H1 (cell line): ENCODE data around the gene BIRC5. TPM values are rescaled to one million over a fixed set of nuclear protein-coding genes. Genes with fewer than 3 reads are reported as not detected.

ENCODE experiments used
- CTCF ChIA-PET: fragments of 300-600 bp; sonication (Branson Sonifier 250); formaldehyde crosslinking; loops from one replicate; lab custom pipeline; 2021; ENCODE audit not compliant: partially characterized antibody; lab: Charles Lee
- POLR2A ChIA-PET: fragments of 300-600 bp; sonication (Branson Sonifier 250); formaldehyde crosslinking; loops from one replicate; lab custom pipeline; 2021; ENCODE audit warnings: inconsistent platforms; ENCODE audit not compliant: partially characterized antibody; lab: Charles Lee
- DNase-seq, 2 experiments: peaks; one replicate each; pipeline versions ENCODE4 v3.0.0 to v3.0.0-alpha.2; 2010 to 2022; ENCODE audit warnings: low spot score in 2 of 2, low read depth in 1 of 2, mixed read lengths in 1 of 2
- FAIRE-seq: peaks from 2 replicates; lab custom pipeline; 2011; peaks lifted over from hg19 to GRCh38; lab: Jason Lieb, UNC
- H2AFZ ChIP-seq: 2 replicates; pipeline ENCODE4 v1.8.1; 2012; ENCODE audit warnings: low read length, inconsistent platforms
- H2AK5ac ChIP-seq: 2 replicates; pipeline ENCODE4 v1.6.1; 2013; ENCODE audit warnings: low read depth, low read length
- H2BK120ac ChIP-seq: replicated peaks from 2 replicates; pipeline ENCODE3; 2013; ENCODE audit warnings: low read depth, low read length, inconsistent platforms
- H2BK12ac ChIP-seq: 2 replicates; pipeline ENCODE4 v1.6.1; 2013; ENCODE audit warnings: low read depth, low read length
- H2BK15ac ChIP-seq: 2 replicates; pipeline ENCODE4 v1.6.1; 2013; ENCODE audit warnings: low read length
- H2BK20ac ChIP-seq: 2 replicates; pipeline ENCODE4 v1.6.1; 2013; ENCODE audit warnings: low read length
- H2BK5ac ChIP-seq: 2 replicates; pipeline ENCODE4 v1.6.1; 2013; ENCODE audit warnings: low read depth, low read length
- H3K14ac ChIP-seq: 2 replicates; pipeline ENCODE4 v1.6.1; 2013; ENCODE audit warnings: inconsistent platforms; ENCODE audit not compliant: insufficient read length
- H3K18ac ChIP-seq: 2 replicates; pipeline ENCODE4 v1.6.1; 2013; ENCODE audit warnings: low read length; ENCODE audit errors: extremely low read depth
- H3K23ac ChIP-seq: 2 replicates; pipeline ENCODE4 v1.6.1; 2013; ENCODE audit warnings: inconsistent platforms; ENCODE audit not compliant: insufficient read length
- H3K23me2 ChIP-seq: 2 replicates; pipeline ENCODE4 v1.6.1; 2013; ENCODE audit warnings: low read depth, low read length
- H3K27ac ChIP-seq: 2 replicates; pipeline ENCODE4 v1.6.1; 2011; ENCODE audit warnings: low read depth, low read length, inconsistent platforms
- H3K27me3 ChIP-seq, 4 experiments: replicated peaks in 1 of 4; 1 replicate in 1 of 4; 2 replicates in 3 of 4; pipeline versions ENCODE4 v1.6.1 to v1.8.1; 2011 to 2013; ENCODE audit warnings: low read length in 3 of 4, mild to moderate bottlenecking in 3 of 4, inconsistent platforms in 2 of 4, mixed read lengths in 2 of 4, moderate library complexity in 1 of 4; ENCODE audit not compliant: control insufficient read depth in 3 of 4, insufficient read depth in 3 of 4; ENCODE audit errors: extremely low read depth in 1 of 4
- H3K36me3 ChIP-seq, 4 experiments: 2 replicates each; pipeline versions ENCODE4 v1.6.1 to v1.8.1; 2011 to 2013; ENCODE audit warnings: mild to moderate bottlenecking in 4 of 4, low read length in 3 of 4, moderate library complexity in 2 of 4, control low read depth in 1 of 4, inconsistent platforms in 1 of 4; ENCODE audit not compliant: insufficient read depth in 4 of 4, control insufficient read depth in 2 of 4
- H3K4ac ChIP-seq: replicated peaks from 2 replicates; pipeline ENCODE3; 2013; ENCODE audit warnings: low read length, low read depth, mixed read lengths, inconsistent platforms; ENCODE audit not compliant: insufficient read length
- H3K4me1 ChIP-seq, 4 experiments: replicated peaks in 1 of 4; 1 replicate in 1 of 4; 2 replicates in 3 of 4; pipeline versions ENCODE4 v1.6.1 to v1.8.1; 2011 to 2013; ENCODE audit warnings: low read length in 3 of 4, inconsistent platforms in 2 of 4, mixed read lengths in 1 of 4; ENCODE audit not compliant: insufficient read depth in 4 of 4, control insufficient read depth in 3 of 4
- H3K4me2 ChIP-seq, 2 experiments: 2 replicates each; pipeline versions ENCODE4 v1.6.1 to v1.8.1; 2011 to 2013; ENCODE audit warnings: low read depth in 2 of 2, low read length in 2 of 2, control low read depth in 1 of 2, inconsistent platforms in 1 of 2, mild to moderate bottlenecking in 1 of 2; ENCODE audit not compliant: insufficient read depth in 1 of 2
- H3K4me3 ChIP-seq, 4 experiments: fragments of 200-600, 300-600 bp in 1 of 4; sonication (generic), shearing (Covaris generic), sonication (Bioruptor Twin) in 1 of 4; 2 replicates each; pipeline versions ENCODE4 v1.5.1 to v1.8.1; 2011 to 2016; ENCODE audit warnings: low read length in 4 of 4, low read depth in 3 of 4, control low read depth in 2 of 4, inconsistent platforms in 2 of 4, mild to moderate bottlenecking in 2 of 4, mixed read lengths in 1 of 4, moderate library complexity in 1 of 4; ENCODE audit not compliant: insufficient read depth in 2 of 4; ENCODE audit errors: extremely low read depth in 1 of 4
- H3K56ac ChIP-seq: replicated peaks from 2 replicates; pipeline ENCODE3; 2013; ENCODE audit warnings: low read depth, mild to moderate bottlenecking, mixed read lengths, low read length, inconsistent platforms; ENCODE audit not compliant: insufficient read length
- H3K79me1 ChIP-seq: 2 replicates; pipeline ENCODE4 v1.6.1; 2013; ENCODE audit warnings: low read depth, low read length, control low read depth
- H3K79me2 ChIP-seq, 2 experiments: 2 replicates each; pipeline versions ENCODE4 v1.6.1 to v1.8.1; 2012 to 2013; ENCODE audit warnings: low read length in 2 of 2, mild to moderate bottlenecking in 2 of 2, inconsistent platforms in 1 of 2; ENCODE audit not compliant: insufficient read depth in 2 of 2, control insufficient read depth in 1 of 2
- H3K9ac ChIP-seq, 4 experiments: replicated peaks in 1 of 4; 1 replicate in 1 of 4; 2 replicates in 3 of 4; pipeline versions ENCODE4 v1.6.1 to v1.8.1; 2011 to 2013; ENCODE audit warnings: low read depth in 3 of 4, low read length in 3 of 4, control low read depth in 2 of 4, mild to moderate bottlenecking in 2 of 4, moderate library complexity in 2 of 4, inconsistent platforms in 1 of 4; ENCODE audit errors: extremely low read depth in 1 of 4
- H3K9me3 ChIP-seq, 2 experiments: 2 replicates each; pipeline versions ENCODE4 v1.6.1 to v1.8.1; 2012 to 2013; ENCODE audit warnings: mild to moderate bottlenecking in 2 of 2, moderate library complexity in 2 of 2, control low read depth in 1 of 2, inconsistent platforms in 1 of 2, low read depth in 1 of 2, low read length in 1 of 2, mixed read lengths in 1 of 2; ENCODE audit not compliant: insufficient read depth in 2 of 2
- H4K20me1 ChIP-seq, 2 experiments: replicated peaks in 1 of 2; 2 replicates each; pipeline versions ENCODE3 to v1.8.1; 2011 to 2013; ENCODE audit warnings: inconsistent platforms in 2 of 2, low read length in 2 of 2, mild to moderate bottlenecking in 1 of 2; ENCODE audit not compliant: insufficient read depth in 2 of 2, control insufficient read depth in 1 of 2
- H4K5ac ChIP-seq: 2 replicates; pipeline ENCODE4 v1.6.1; 2013; ENCODE audit warnings: low read length, low read depth, mixed read lengths, inconsistent platforms; ENCODE audit not compliant: insufficient read length
- H4K8ac ChIP-seq: 2 replicates; pipeline ENCODE4 v1.8.0; 2013; ENCODE audit warnings: mild to moderate bottlenecking, moderate library complexity, low read length, inconsistent platforms; ENCODE audit not compliant: insufficient read depth; ENCODE audit errors: extremely low read depth
- H4K91ac ChIP-seq: replicated peaks from 2 replicates; pipeline ENCODE3; 2013; ENCODE audit warnings: low read length, mixed read lengths, inconsistent platforms; ENCODE audit not compliant: insufficient read length
- BRCA1 ChIP-seq: IDR thresholded peaks from 2 replicates; pipeline ENCODE4 v1.6.1; 2012; ENCODE audit warnings: low read depth, low read length, improper control_type of control experiment
- EZH2 ChIP-seq: fragments of 200-600 bp; sonication (generic); IDR thresholded peaks from 2 replicates; pipeline ENCODE4 v1.7.1; 2012; ENCODE audit warnings: low read depth, mild to moderate bottlenecking, moderate library complexity, low read length, inconsistent platforms; ENCODE audit not compliant: severe bottlenecking
- MAFK ChIP-seq: IDR thresholded peaks from 2 replicates; pipeline ENCODE4 v1.6.1; 2012; ENCODE audit warnings: low read depth, mild to moderate bottlenecking, improper control_type of control experiment, low read length
- POLR2A ChIP-seq, 2 experiments: IDR thresholded peaks; 1 replicate in 1 of 2; 2 replicates in 1 of 2; pipeline ENCODE4 v1.6.1; 2011; ENCODE audit warnings: low read depth in 2 of 2, low read length in 2 of 2, mild to moderate bottlenecking in 2 of 2; ENCODE audit errors: control extremely low read depth in 1 of 2
- RNF2 ChIP-seq: fragments of 200-900, 300-1000 bp; sonication (generic); IDR thresholded peaks from 2 replicates; pipeline ENCODE4 v1.7.1; 2016; ENCODE audit warnings: borderline replicate concordance, low read depth, mild to moderate bottlenecking, antibody characterized with exemption, low read length; ENCODE audit not compliant: poor library complexity, severe bottlenecking; ENCODE audit errors: missing control alignments
- SAP30 ChIP-seq: fragments of 300-600 bp; sonication (generic); IDR thresholded peaks from 2 replicates; pipeline ENCODE4 v1.7.1; 2012; ENCODE audit warnings: low read length, moderate library complexity, mild to moderate bottlenecking, inconsistent platforms; ENCODE audit not compliant: insufficient read depth, insufficient replicate concordance
- SUZ12 ChIP-seq: fragments of 200-600 bp; sonication (generic); IDR thresholded peaks from 2 replicates; pipeline ENCODE4 v1.6.1; 2012; ENCODE audit warnings: mild to moderate bottlenecking, inconsistent platforms, low read length, moderate library complexity, mixed read lengths
- ZNF274 ChIP-seq: IDR thresholded peaks from 2 replicates; pipeline ENCODE4 v1.7.0; 2012; ENCODE audit warnings: low read length, borderline replicate concordance; ENCODE audit errors: extremely low read depth
- WGBS, 2 experiments: shearing (Covaris generic) in 1 of 2; methylation state at CpG; one replicate each; pipeline versions ENCODE4 v1.1.6 to v1.1.7; 2013 to 2015; ENCODE audit warnings: low lambda C conversion rate in 2 of 2, mixed read lengths in 2 of 2, inconsistent platforms in 1 of 2, low coverage in 1 of 2, missing lambda C conversion rate in 1 of 2; ENCODE audit not compliant: insufficient replicate concordance in 2 of 2, insufficient coverage in 1 of 2, insufficient read length in 1 of 2; ENCODE audit errors: extremely low coverage in 1 of 2, missing lambda C conversion rate in 1 of 2; 5-methylcytosine and 5-hydroxymethylcytosine counted together
- polyA plus RNA-seq, 7 experiments: library from polyadenylated mRNA; depleted of rRNA in 3 of 7; stranded (reverse) in 5 of 7; unstranded in 2 of 7; fragments of >200 nt in 5 of 7; fragments of 200-250 nt in 2 of 7; gene quantifications; 1 replicate in 5 of 7; 2 replicates in 1 of 7; 4 replicates in 1 of 7; pipeline versions ENCODE4 v1.2.1 to v1.2.3, GENCODE V29; 2011 to 2013; ENCODE audit warnings: missing spikeins in 2 of 7, mixed read lengths in 2 of 7
- total RNA-seq: library from RNA; stranded (reverse); fragmentation: NEBNext Ultra II Directional; extraction: Animal tissue kit (Norgen Biotek cat#: 25700); gene quantifications from 2 replicates; pipeline ENCODE4 v1.2.1, GENCODE V29; 2021
- TF ChIP-seq, protein P1 (sequence below), 3 experiments: IDR thresholded peaks; 1 replicate in 2 of 3; 2 replicates in 1 of 3; pipeline versions ENCODE4 v1.5.1 to v1.6.1; 2011; ENCODE audit warnings: low read length in 3 of 3, mild to moderate bottlenecking in 3 of 3, inconsistent platforms in 2 of 3, low read depth in 1 of 3, moderate library complexity in 1 of 3; ENCODE audit not compliant: insufficient read depth in 1 of 3; ENCODE audit errors: control extremely low read depth in 1 of 3
- TF ChIP-seq, protein P2 (sequence below): IDR thresholded peaks from 2 replicates; pipeline ENCODE4 v1.6.1; 2012; ENCODE audit warnings: inconsistent platforms

Gene BIRC5
- total and polyA plus RNA-seq, 2 of the 8 experiments (the other 6 are each of a cell fraction or from before 2014, with no cell fraction given), result 42.2 to 108 TPM

DNA sequence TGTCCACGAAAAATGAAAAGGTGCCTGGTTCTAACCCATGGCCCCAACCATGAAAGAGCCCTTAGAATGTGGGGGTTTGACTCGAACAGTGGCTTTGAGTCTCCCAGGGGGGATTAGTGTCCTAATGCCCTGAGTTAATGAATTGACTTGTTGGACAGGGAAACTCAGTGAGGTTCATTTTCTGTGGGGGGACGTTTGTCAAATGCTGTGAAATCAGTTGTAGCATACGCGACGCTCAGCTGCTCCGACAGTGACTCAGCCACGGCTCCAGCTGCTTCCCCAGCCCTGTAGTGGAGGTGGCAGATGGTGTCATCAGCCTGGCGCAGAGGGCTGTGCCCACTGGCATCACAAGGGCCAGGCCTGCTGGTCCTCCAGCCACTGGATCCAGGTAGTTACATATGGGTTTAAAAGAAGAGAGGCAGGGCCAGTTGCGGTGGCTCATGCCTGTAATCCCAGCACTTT lies 13.4 kb downstream of the BIRC5 start:
- POLR2A ChIA-PET, result interaction anchor here (1.2 to 4.1 kb wide), 7 partner anchors 9 to 58 kb away, joined by 3 to 19 read pairs (median 7); partner anchors contain the start of genes AFMID and TK1
- no peak overlapping the region for H3K9ac ChIP-seq
- TF ChIP-seq SAP30, result no peak
- TF ChIP-seq ZNF274, result no peak
- TF ChIP-seq, protein P1, sequence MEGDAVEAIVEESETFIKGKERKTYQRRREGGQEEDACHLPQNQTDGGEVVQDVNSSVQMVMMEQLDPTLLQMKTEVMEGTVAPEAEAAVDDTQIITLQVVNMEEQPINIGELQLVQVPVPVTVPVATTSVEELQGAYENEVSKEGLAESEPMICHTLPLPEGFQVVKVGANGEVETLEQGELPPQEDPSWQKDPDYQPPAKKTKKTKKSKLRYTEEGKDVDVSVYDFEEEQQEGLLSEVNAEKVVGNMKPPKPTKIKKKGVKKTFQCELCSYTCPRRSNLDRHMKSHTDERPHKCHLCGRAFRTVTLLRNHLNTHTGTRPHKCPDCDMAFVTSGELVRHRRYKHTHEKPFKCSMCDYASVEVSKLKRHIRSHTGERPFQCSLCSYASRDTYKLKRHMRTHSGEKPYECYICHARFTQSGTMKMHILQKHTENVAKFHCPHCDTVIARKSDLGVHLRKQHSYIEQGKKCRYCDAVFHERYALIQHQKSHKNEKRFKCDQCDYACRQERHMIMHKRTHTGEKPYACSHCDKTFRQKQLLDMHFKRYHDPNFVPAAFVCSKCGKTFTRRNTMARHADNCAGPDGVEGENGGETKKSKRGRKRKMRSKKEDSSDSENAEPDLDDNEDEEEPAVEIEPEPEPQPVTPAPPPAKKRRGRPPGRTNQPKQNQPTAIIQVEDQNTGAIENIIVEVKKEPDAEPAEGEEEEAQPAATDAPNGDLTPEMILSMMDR (IDR thresholded peaks at IDR 0.05; ENCODE audit: control extremely low read depth in 1 of 3, insufficient read depth in 1 of 3, low read depth in 1 of 3, low read length in 3 of 3), result no peak
- no peak for TF ChIP-seq EZH2
- TF ChIP-seq RNF2, result no peak
- TF ChIP-seq POLR2A (IDR thresholded peaks at IDR 0.05; ENCODE audit: control extremely low read depth in 1 of 2, low read depth in 2 of 2, low read length in 2 of 2), result no peak
- TF ChIP-seq SUZ12, result no peak
- TF ChIP-seq MAFK, result no peak
- TF ChIP-seq BRCA1, result no peak
- TF ChIP-seq, protein P2, sequence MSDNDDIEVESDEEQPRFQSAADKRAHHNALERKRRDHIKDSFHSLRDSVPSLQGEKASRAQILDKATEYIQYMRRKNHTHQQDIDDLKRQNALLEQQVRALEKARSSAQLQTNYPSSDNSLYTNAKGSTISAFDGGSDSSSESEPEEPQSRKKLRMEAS, result no peak

More for the DNA sequence above, 13.4 kb downstream of the BIRC5 start:
- Histone ChIP-seq H3K27me3 (peaks cover 0 to 20% (median 17%) of the 10 kb centered on the region in 4 experiments; a peak in 6 of 7 replicates), H3K36me3 (peaks cover 13 to 24% (median 19%) of the 10 kb centered on the region in 4 experiments), H3K79me2 (no peaks in the 10 kb centered on the region), H3K4me2 (no peak overlapping the region), H3K4ac (no peak overlapping the region), H3K9me3 (no peaks in the 10 kb centered on the region), H2BK12ac (no peak overlapping the region), H3K27ac (no peak overlapping the region), H4K20me1 (peaks cover 0 to 1% of the 10 kb centered on the region in 2 experiments), H3K18ac (no peak overlapping the region), H3K23ac (no peak overlapping the region), H2BK20ac (no peak overlapping the region), H4K91ac (no peak overlapping the region), H3K56ac (no peak overlapping the region), H2BK120ac (no peak overlapping the region), H2BK15ac (no peak overlapping the region), H2AK5ac (no peak overlapping the region), H2AFZ (no peak overlapping the region), H3K4me1 (peaks cover 0 to 7% (median 5%) of the 10 kb centered on the region in 4 experiments; a peak in 5 of 7 replicates), H3K4me3 (no peak overlapping the region), H4K5ac (no peak overlapping the region), H2BK5ac (no peak overlapping the region), H4K8ac (no peak overlapping the region), H3K79me1 (no peaks in the 10 kb centered on the region), H3K23me2 (peaks cover 5% of the 10 kb centered on the region; the same call in 1 of the 2 replicates), H3K14ac (no peak overlapping the region)
- no peak for DNase-seq
- no peak for FAIRE-seq
- CTCF ChIA-PET, result interaction anchor here (0.6 to 3.3 kb wide), 6 partner anchors 24 to 173 kb away, joined by 3 to 27 read pairs (median 3); partner anchors contain the start of genes AFMID and TK1
- 94% methylated on average over 10 of the region's 10 CpGs; no CpG with 5 or more reads in 1 of the 2 experiments for WGBS, 2 experiments
